PC-3 (cell line): Measurements from ENCODE around the gene DMBX1. TPM values are rescaled to one million over a fixed set of nuclear protein-coding genes. Genes with fewer than 3 reads are reported as not detected.
A peak's percentile ranks its signal among the peaks of the same experiment; 100 is the strongest.

Experiments used
- ATAC-seq: fragments of 200-7000 bp; cut with Tn5 transposase; 2 replicates; pipeline ENCODE4 v1.9.1; 2020; ENCODE audit warnings: mild to moderate bottlenecking, moderate library complexity
- BruUV-seq: library from RNA; stranded (reverse); fragments of 400-500 nt; replicated peaks from 2 replicates; lab custom pipeline; 2021; lab: Mats Ljungman, UMichigan
- CTCF ChIA-PET: fragments of 300-600 bp; sonication (Branson Sonifier 250); formaldehyde crosslinking; loops from one replicate; lab custom pipeline; 2022; ENCODE audit warnings: antibody characterized with exemption; lab: Charles Lee
- POLR2A ChIA-PET: fragments of 300-600 bp; sonication (Branson Sonifier 250); formaldehyde crosslinking; loops from one replicate; lab custom pipeline; 2022; ENCODE audit warnings: antibody characterized with exemption; ENCODE audit not compliant: unreplicated experiment; lab: Charles Lee
- DNase-seq: peaks from one replicate; pipeline ENCODE4 v3.0.0-alpha.2; 2015
- H2AFZ ChIP-seq: fragments of 300-600 bp; sonication (generic); 2 replicates; pipeline ENCODE4 v1.6.0; 2016; ENCODE audit warnings: antibody characterized with exemption, low read length
- H3F3A ChIP-seq: fragments of 300-600 bp; sonication (generic); one replicate; pipeline ENCODE4 v1.6.0; 2017; ENCODE audit warnings: antibody characterized with exemption, low read length, control low read depth, mild to moderate bottlenecking; ENCODE audit not compliant: unreplicated experiment
- H3K27ac ChIP-seq: fragments of 300-600 bp; sonication (generic); 2 replicates; pipeline ENCODE4 v1.5.1; 2016; ENCODE audit warnings: mild to moderate bottlenecking, low read length
- H3K27me3 ChIP-seq: fragments of 300-600 bp; sonication (generic); 2 replicates; pipeline ENCODE4 v1.6.1; 2016; ENCODE audit warnings: low read length, mixed read lengths
- H3K36me3 ChIP-seq: fragments of 300-600 bp; sonication (generic); 2 replicates; pipeline ENCODE4 v1.6.1; 2016; ENCODE audit warnings: low read depth, mixed run types, low read length, mixed read lengths
- H3K4me1 ChIP-seq: fragments of 300-600 bp; sonication (generic); 2 replicates; pipeline ENCODE4 v1.5.1; 2016; ENCODE audit warnings: low read length; ENCODE audit not compliant: insufficient read depth
- H3K4me2 ChIP-seq: fragments of 300-600 bp; sonication (generic); 2 replicates; pipeline ENCODE4 v1.6.0; 2016; ENCODE audit warnings: low read length
- H3K4me3 ChIP-seq: fragments of 300-600 bp; sonication (generic); 2 replicates; pipeline ENCODE4 v1.5.1; 2016; ENCODE audit warnings: mild to moderate bottlenecking, low read length, mixed read lengths
- H3K79me2 ChIP-seq: fragments of 300-600 bp; sonication (generic); 2 replicates; pipeline ENCODE4 v1.6.1; 2017; ENCODE audit warnings: low read length, mixed read lengths
- H3K9ac ChIP-seq: fragments of 300-600 bp; sonication (generic); 2 replicates; pipeline ENCODE4 v1.6.0; 2016; ENCODE audit warnings: mild to moderate bottlenecking, low read length
- H3K9me2 ChIP-seq: fragments of 300-600 bp; sonication (generic); replicated peaks from 2 replicates; pipeline ENCODE4 v1.6.1; 2016; ENCODE audit warnings: mixed run types, low read length, mixed read lengths
- H3K9me3 ChIP-seq: fragments of 300-600 bp; sonication (generic); 2 replicates; pipeline ENCODE4 v1.6.1; 2016; ENCODE audit warnings: low read length, mixed read lengths
- H4K20me1 ChIP-seq: fragments of 300-600 bp; sonication (generic); 2 replicates; pipeline ENCODE4 v1.6.1; 2016; ENCODE audit warnings: low read length, mixed read lengths
- EZH2 ChIP-seq: fragments of 300-600 bp; sonication (generic); IDR thresholded peaks from one replicate; pipeline ENCODE4 v1.6.1; 2017; ENCODE audit warnings: antibody characterized with exemption, mild to moderate bottlenecking, low read length; ENCODE audit not compliant: unreplicated experiment
- EZH2phosphoT487 ChIP-seq: fragments of 300-600 bp; sonication (generic); IDR thresholded peaks from 2 replicates; pipeline ENCODE4 v1.6.1; 2018; ENCODE audit warnings: mild to moderate bottlenecking, antibody characterized with exemption, low read length, borderline replicate concordance
- intact Hi-C: fragments of 100-400 bp; cut with micrococcal nuclease; formaldehyde crosslinking; loops from 2 replicates; pipeline ENCODE4 v1.9.0; 2023
- total RNA-seq: library from RNA; depleted of rRNA; stranded (reverse); fragments of >200 nt; gene quantifications from 2 replicates; pipeline ENCODE4 v1.2.3, GENCODE V29; 2014
- TF ChIP-seq, protein P1 (sequence below): fragments of 300-600 bp; sonication (generic); conservative IDR thresholded peaks from 2 replicates; pipeline ENCODE4 v1.5.1; 2017; ENCODE audit warnings: antibody characterized with exemption, low read depth, mild to moderate bottlenecking, low read length

Gene DMBX1
- total RNA-seq, 1 experiment from 2014 or later: 2.4 TPM

DNA sequence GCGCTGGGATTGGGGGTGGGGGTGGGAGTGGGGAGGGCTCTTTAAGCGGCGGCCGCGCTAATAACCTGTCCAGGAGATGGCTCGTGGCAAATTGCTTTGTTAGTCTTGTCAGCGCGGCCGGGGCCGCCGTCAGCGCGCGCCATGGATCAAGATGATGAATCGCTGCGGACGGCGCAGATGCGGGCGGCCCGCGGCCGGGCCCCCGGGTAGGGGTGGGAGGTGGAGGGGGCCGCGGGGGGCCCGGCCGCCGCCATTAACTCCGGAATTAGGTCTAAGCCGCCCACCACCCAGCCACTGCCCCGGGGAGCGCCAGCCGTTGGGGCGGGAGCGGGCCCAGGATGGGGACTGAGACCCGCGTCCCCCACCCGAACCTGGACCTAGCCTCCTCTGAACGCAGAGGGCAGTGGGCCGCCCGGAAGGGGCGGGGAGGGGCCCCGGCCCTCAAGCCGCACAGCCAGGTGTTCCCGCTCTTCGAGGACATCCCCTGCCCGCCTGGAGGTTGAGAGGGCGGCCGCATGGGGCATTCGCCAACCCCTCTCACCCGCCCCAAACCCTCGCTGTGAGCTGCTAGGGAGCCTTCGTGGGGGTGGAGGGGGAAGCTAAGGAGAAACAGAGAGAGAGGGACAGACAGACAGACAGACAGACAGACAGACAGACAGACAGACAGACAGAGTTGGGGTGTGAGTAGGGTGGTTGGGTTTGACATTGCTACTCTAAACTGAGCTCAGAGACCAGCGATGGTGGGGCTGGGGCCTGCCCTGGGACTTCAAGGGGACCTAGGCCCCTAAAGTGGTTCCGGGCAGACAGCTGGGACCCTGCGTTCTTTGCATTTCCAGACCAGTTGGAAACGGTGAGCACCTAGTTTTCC is 3.8 kb upstream of the DMBX1 start:
- ATAC-seq: no peak
- H3K27ac ChIP-seq: no peak overlapping the region
- H3K27me3 ChIP-seq: peaks cover 17% of the 10 kb centered on the region
- H3K4me2 ChIP-seq: no peak overlapping the region
- H2AFZ ChIP-seq: no peak overlapping the region
- H3K9me3 ChIP-seq: no peaks in the 10 kb centered on the region
- ChIA-PET CTCF (no interaction called here), POLR2A (no interaction called here)
- no peaks in the 10 kb centered on the region for H3F3A ChIP-seq
- no peaks in the 10 kb centered on the region for H4K20me1 ChIP-seq
- intact Hi-C loops: no loop called here
- no peaks in the 10 kb centered on the region for H3K36me3 ChIP-seq
- no TSS peak for BruUV-seq
- peaks cover 8% of the 10 kb centered on the region; the same call in 1 of the 2 replicates for H3K4me1 ChIP-seq
- no peak for TF ChIP-seq EZH2phosphoT487
- TF ChIP-seq, protein P1, sequence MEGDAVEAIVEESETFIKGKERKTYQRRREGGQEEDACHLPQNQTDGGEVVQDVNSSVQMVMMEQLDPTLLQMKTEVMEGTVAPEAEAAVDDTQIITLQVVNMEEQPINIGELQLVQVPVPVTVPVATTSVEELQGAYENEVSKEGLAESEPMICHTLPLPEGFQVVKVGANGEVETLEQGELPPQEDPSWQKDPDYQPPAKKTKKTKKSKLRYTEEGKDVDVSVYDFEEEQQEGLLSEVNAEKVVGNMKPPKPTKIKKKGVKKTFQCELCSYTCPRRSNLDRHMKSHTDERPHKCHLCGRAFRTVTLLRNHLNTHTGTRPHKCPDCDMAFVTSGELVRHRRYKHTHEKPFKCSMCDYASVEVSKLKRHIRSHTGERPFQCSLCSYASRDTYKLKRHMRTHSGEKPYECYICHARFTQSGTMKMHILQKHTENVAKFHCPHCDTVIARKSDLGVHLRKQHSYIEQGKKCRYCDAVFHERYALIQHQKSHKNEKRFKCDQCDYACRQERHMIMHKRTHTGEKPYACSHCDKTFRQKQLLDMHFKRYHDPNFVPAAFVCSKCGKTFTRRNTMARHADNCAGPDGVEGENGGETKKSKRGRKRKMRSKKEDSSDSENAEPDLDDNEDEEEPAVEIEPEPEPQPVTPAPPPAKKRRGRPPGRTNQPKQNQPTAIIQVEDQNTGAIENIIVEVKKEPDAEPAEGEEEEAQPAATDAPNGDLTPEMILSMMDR: no peak
- no peak for TF ChIP-seq EZH2
- no peaks in the 10 kb centered on the region for H3K9me2 ChIP-seq
- no peaks in the 10 kb centered on the region for H3K79me2 ChIP-seq
- no peak overlapping the region for H3K9ac ChIP-seq
- H3K4me3 ChIP-seq: no peak overlapping the region
- no peak for DNase-seq

DNA sequence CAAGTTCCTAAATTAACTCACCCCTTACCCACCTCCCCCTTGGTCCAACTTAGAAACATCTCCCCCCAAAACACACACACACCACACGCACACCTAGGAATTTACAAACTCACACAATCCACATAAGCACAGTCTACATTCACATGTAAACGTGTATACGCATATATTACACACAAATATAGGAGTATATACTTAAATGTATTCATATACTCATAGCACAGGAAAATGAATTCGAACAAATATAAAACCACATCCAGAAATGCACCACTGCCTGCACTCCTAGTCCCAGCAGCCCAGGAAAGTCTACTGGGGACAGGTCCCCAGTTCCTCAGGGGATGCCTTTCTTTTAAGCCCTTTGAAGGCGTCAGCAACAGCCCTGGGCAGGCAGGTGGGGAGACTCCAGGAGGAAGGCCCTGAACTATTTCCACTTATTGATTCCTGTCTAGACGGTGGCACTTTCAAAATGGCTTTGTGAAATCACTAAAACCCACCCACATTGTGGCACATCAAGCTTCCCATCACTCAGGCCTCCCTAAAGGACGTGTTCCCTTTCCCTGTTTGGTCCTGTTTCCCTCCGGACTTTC is 3.1 kb upstream of the DMBX1 start:
- H3K9me3 ChIP-seq: no peaks in the 10 kb centered on the region
- no peak for ATAC-seq
- ChIA-PET POLR2A (no interaction called here), CTCF (no interaction called here)
- no peaks in the 10 kb centered on the region for H3K36me3 ChIP-seq
- DNase-seq: no peak
- no peaks in the 10 kb centered on the region for H4K20me1 ChIP-seq
- no peaks in the 10 kb centered on the region for H3F3A ChIP-seq
- intact Hi-C loops: no loop called here
- peaks cover 4% of the 10 kb centered on the region; the same call in 1 of the 2 replicates for H3K4me1 ChIP-seq
- no peaks in the 10 kb centered on the region for H3K9me2 ChIP-seq
- H3K27ac ChIP-seq: no peak overlapping the region
- no peak overlapping the region for H2AFZ ChIP-seq
- no peak for TF ChIP-seq EZH2
- TF ChIP-seq, protein P1: no peak
- no peak for TF ChIP-seq EZH2phosphoT487
- H3K4me2 ChIP-seq: no peak overlapping the region
- H3K27me3 ChIP-seq: peaks cover 19% of the 10 kb centered on the region
- no peaks in the 10 kb centered on the region for H3K79me2 ChIP-seq
- BruUV-seq: no TSS peak
- no peak overlapping the region for H3K9ac ChIP-seq
- H3K4me3 ChIP-seq: no peak overlapping the region

DNA sequence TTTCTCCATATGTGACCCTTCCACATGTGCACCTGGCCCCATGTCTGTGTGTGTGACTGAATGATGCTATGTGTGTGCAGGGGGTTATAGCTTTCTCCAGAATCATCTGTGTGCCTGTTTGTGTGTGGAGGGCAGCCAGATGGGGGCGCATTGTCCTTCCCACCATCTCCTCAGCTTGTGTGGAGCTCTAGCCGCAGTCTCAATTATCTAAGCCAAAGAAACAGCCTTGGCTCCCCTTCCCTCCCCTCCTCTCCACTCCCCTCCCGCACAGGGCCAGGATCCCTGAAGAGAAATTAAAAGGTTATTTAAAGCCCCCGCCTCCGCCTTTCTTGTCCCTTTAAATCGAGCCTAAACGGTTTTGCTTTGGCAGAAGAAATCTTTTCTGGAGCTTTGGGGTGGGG is 1.8 kb upstream of the DMBX1 start:
- H2AFZ ChIP-seq: no peak overlapping the region
- ATAC-seq: no peak
- TF ChIP-seq, protein P1: peak; percentile 44
- no peak for TF ChIP-seq EZH2
- DNase-seq: no peak
- CTCF ChIA-PET: interaction anchor here (0.8 kb wide), 1 partner anchor 29 kb away, joined by 10 read pairs; no protein-coding TSS in a partner anchor
- no TSS peak for BruUV-seq
- POLR2A ChIA-PET: no interaction called here
- no peaks in the 10 kb centered on the region for H3K79me2 ChIP-seq
- no peak overlapping the region for H3K9ac ChIP-seq
- H3K4me3 ChIP-seq: no peak overlapping the region
- H4K20me1 ChIP-seq: no peaks in the 10 kb centered on the region
- H3K27me3 ChIP-seq: peaks cover 19% of the 10 kb centered on the region
- H3K4me2 ChIP-seq: no peak overlapping the region
- peaks cover 4% of the 10 kb centered on the region; the same call in 1 of the 2 replicates for H3K4me1 ChIP-seq
- no peak overlapping the region for H3K27ac ChIP-seq
- no peaks in the 10 kb centered on the region for H3K36me3 ChIP-seq
- H3K9me2 ChIP-seq: no peaks in the 10 kb centered on the region
- no peaks in the 10 kb centered on the region for H3K9me3 ChIP-seq
- no peaks in the 10 kb centered on the region for H3F3A ChIP-seq
- intact Hi-C loops: no loop called here
